ENCODE data around the gene SLX9. TPM values are rescaled to one million over a fixed set of nuclear protein-coding genes. Genes with fewer than 3 reads are reported as not detected.

The SLX9 gene
- total RNA-seq, 1 donor from 2014 or later = 38.8 TPM

- no peak for DNase-seq (ENCODE audit: low read depth)
- Histone ChIP-seq H3K4me2 (ENCODE audit: low read length) (no peak overlapping the region), H2AFZ (ENCODE audit: low read depth, low read length) (no peak overlapping the region), H3K27ac (ENCODE audit: low read depth, low read length) (no peak overlapping the region), H3K4me3 (ENCODE audit: insufficient read depth, low read depth, low read length) (no peak overlapping the region), H3K79me2 (ENCODE audit: insufficient read depth, low read length) (no peaks in the 10 kb centered on the region), H3K9ac (ENCODE audit: low read length) (no peak overlapping the region), H3K27me3 (ENCODE audit: insufficient read depth, low read length) (no peaks in the 10 kb centered on the region), H3K9me3 (ENCODE audit: insufficient read depth, low read depth, low read length) (no peaks in the 10 kb centered on the region), H4K20me1 (ENCODE audit: insufficient read depth, low read length) (peaks cover 20% of the 10 kb centered on the region), H3K36me3 (ENCODE audit: insufficient read depth, low read length) (no peaks in the 10 kb centered on the region), H3K4me1 (ENCODE audit: insufficient read depth, low read length) (peaks cover 23% of the 10 kb centered on the region)
- H3K9me3 Mint-ChIP-seq (ENCODE audit: unreplicated experiment) = no peaks in the 10 kb centered on the region
- TF ChIP-seq CTCF (IDR thresholded peaks at IDR 0.05; ENCODE audit: insufficient read depth, low read depth, low read length) (no peak), EZH2 (IDR thresholded peaks at IDR 0.05; ENCODE audit: insufficient read depth, low read length) (no peak)
- no peaks in the 10 kb centered on the region for H3K27me3 Mint-ChIP-seq (ENCODE audit: low read depth, unreplicated experiment)
- H3K4me3 Mint-ChIP-seq (ENCODE audit: unreplicated experiment) = no peak overlapping the region
- peaks cover 2% of the 10 kb centered on the region for H3K36me3 Mint-ChIP-seq (ENCODE audit: low read depth, unreplicated experiment)
- H3K27ac Mint-ChIP-seq (ENCODE audit: unreplicated experiment) = peak overlapping the region; percentile 53
- no peak for FAIRE-seq
- H3K4me1 Mint-ChIP-seq (ENCODE audit: low read depth, unreplicated experiment) = peaks cover 33% of the 10 kb centered on the region
Measured at GRCh38 chr21:44972301-44972814, 32.5 kb downstream of the SLX9 start.

- Histone ChIP-seq H3K9me3 (ENCODE audit: insufficient read depth, low read depth, low read length) (no peaks in the 10 kb centered on the region), H3K9ac (ENCODE audit: low read length) (no peak overlapping the region), H3K36me3 (ENCODE audit: insufficient read depth, low read length) (no peaks in the 10 kb centered on the region), H3K27ac (ENCODE audit: low read depth, low read length) (no peak overlapping the region), H2AFZ (ENCODE audit: low read depth, low read length) (no peak overlapping the region), H3K4me3 (ENCODE audit: insufficient read depth, low read depth, low read length) (no peak overlapping the region), H3K4me2 (ENCODE audit: low read length) (no peak overlapping the region), H3K79me2 (ENCODE audit: insufficient read depth, low read length) (no peaks in the 10 kb centered on the region), H3K27me3 (ENCODE audit: insufficient read depth, low read length) (no peaks in the 10 kb centered on the region), H3K4me1 (ENCODE audit: insufficient read depth, low read length) (peaks cover 23% of the 10 kb centered on the region), H4K20me1 (ENCODE audit: insufficient read depth, low read length) (peaks cover 20% of the 10 kb centered on the region)
- peaks cover 2% of the 10 kb centered on the region for H3K36me3 Mint-ChIP-seq (ENCODE audit: low read depth, unreplicated experiment)
- H3K9me3 Mint-ChIP-seq (ENCODE audit: unreplicated experiment) = no peaks in the 10 kb centered on the region
- H3K27me3 Mint-ChIP-seq (ENCODE audit: low read depth, unreplicated experiment) = no peaks in the 10 kb centered on the region
- peaks cover 33% of the 10 kb centered on the region for H3K4me1 Mint-ChIP-seq (ENCODE audit: low read depth, unreplicated experiment)
- FAIRE-seq (no peak), DNase-seq (ENCODE audit: low read depth) (peak; percentile 31)
- H3K4me3 Mint-ChIP-seq (ENCODE audit: unreplicated experiment) = no peak overlapping the region
- H3K27ac Mint-ChIP-seq (ENCODE audit: unreplicated experiment) = peak overlapping the region; percentile 53
- TF ChIP-seq EZH2 (IDR thresholded peaks at IDR 0.05; ENCODE audit: insufficient read depth, low read length) (no peak), CTCF (IDR thresholded peaks at IDR 0.05; ENCODE audit: insufficient read depth, low read depth, low read length) (no peak)
Measured at GRCh38 chr21:44972821-44973220, 33.0 kb downstream of the SLX9 start.

- H3K27me3 Mint-ChIP-seq (ENCODE audit: low read depth, unreplicated experiment) = no peaks in the 10 kb centered on the region
Measured at GRCh38 chr21:44973598-44973997, 33.8 kb downstream of the SLX9 start.

More at GRCh38 chr21:44973598-44973997, 33.8 kb downstream of the SLX9 start:
- H3K36me3 ChIP-seq (ENCODE audit: insufficient read depth, low read length) = no peaks in the 10 kb centered on the region
- Mint-ChIP-seq H3K4me1 (ENCODE audit: low read depth, unreplicated experiment) (peaks cover 31% of the 10 kb centered on the region), H3K9me3 (ENCODE audit: unreplicated experiment) (no peaks in the 10 kb centered on the region), H3K27ac (ENCODE audit: unreplicated experiment) (peak overlapping the region; percentile 81), H3K36me3 (ENCODE audit: low read depth, unreplicated experiment) (peaks cover 2% of the 10 kb centered on the region), H3K4me3 (ENCODE audit: unreplicated experiment) (no peak overlapping the region)
- no peak overlapping the region for H3K4me3 ChIP-seq (ENCODE audit: insufficient read depth, low read depth, low read length)
- H3K27ac ChIP-seq (ENCODE audit: low read depth, low read length) = no peak overlapping the region
- no peak for TF ChIP-seq EZH2 (IDR thresholded peaks at IDR 0.05; ENCODE audit: insufficient read depth, low read length)
- TF ChIP-seq CTCF (IDR thresholded peaks at IDR 0.05; ENCODE audit: insufficient read depth, low read depth, low read length) = no peak
- H2AFZ ChIP-seq (ENCODE audit: low read depth, low read length) = no peak overlapping the region
- H3K4me2 ChIP-seq (ENCODE audit: low read length) = no peak overlapping the region
- H3K79me2 ChIP-seq (ENCODE audit: insufficient read depth, low read length) = no peaks in the 10 kb centered on the region
- no peak for FAIRE-seq
- no peaks in the 10 kb centered on the region for H3K27me3 ChIP-seq (ENCODE audit: insufficient read depth, low read length)
- no peaks in the 10 kb centered on the region for H3K9me3 ChIP-seq (ENCODE audit: insufficient read depth, low read depth, low read length)
- peaks cover 20% of the 10 kb centered on the region for H4K20me1 ChIP-seq (ENCODE audit: insufficient read depth, low read length)
- no peak for DNase-seq (ENCODE audit: low read depth)
- no peak overlapping the region for H3K9ac ChIP-seq (ENCODE audit: low read length)
- peaks cover 23% of the 10 kb centered on the region for H3K4me1 ChIP-seq (ENCODE audit: insufficient read depth, low read length)

Measured in astrocyte (in vitro differentiated cells and primary cell).